Measurements from ENCODE around the gene TRIO. TPM values are rescaled to one million over a fixed set of nuclear protein-coding genes. Genes with fewer than 3 reads are reported as not detected.

Gene TRIO
- total and polyA plus RNA-seq, 2 donors (not counting 3 experiments of a cell fraction or from before 2014, with no cell fraction given), result 82.9 to 248 TPM

GRCh38 chr5:14364576-14365472 is 221.7 kb downstream of the TRIO start:
- peaks cover 3% of the 10 kb centered on the region for H4K20me1 ChIP-seq (replicated peaks; ENCODE audit: control insufficient read depth, extremely low read depth, insufficient read depth, low read length)
- H3K27me3 ChIP-seq (ENCODE audit: control insufficient read depth in 2 of 2, insufficient read depth in 2 of 2, low read length in 2 of 2), result no peaks in the 10 kb centered on the region
- CTCF ChIA-PET, result interaction anchor here (0.9 to 3.7 kb wide), 5 partner anchors 10 to 284 kb away, joined by 3 to 36 read pairs (median 5); no protein-coding TSS in a partner anchor
- no peaks in the 10 kb centered on the region for H3K9me1 ChIP-seq (replicated peaks; ENCODE audit: control insufficient read depth, extremely low read depth, insufficient read depth, low read length)
- FAIRE-seq (no peak), DNase-seq (ENCODE audit: low read depth, low spot score) (peak; percentile 9)
- POLR2A ChIA-PET, result no interaction called here
- no peak overlapping the region for H2AFZ ChIP-seq (ENCODE audit: low read depth, low read length)
- intact Hi-C loops (cut with micrococcal nuclease), result no loop called here
- peaks cover 43 to 53% of the 10 kb centered on the region in 2 experiments for H3K36me3 ChIP-seq (ENCODE audit: control insufficient read depth in 2 of 2, extremely low read depth in 1 of 2, insufficient read depth in 2 of 2, low read length in 2 of 2)
- H3K79me2 ChIP-seq (ENCODE audit: control insufficient read depth, insufficient read depth, low read length), result peaks cover 2% of the 10 kb centered on the region
- H3K4me2 ChIP-seq (ENCODE audit: insufficient read depth, low read length), result no peak overlapping the region
- TF ChIP-seq CTCF (IDR thresholded peaks at IDR 0.05; ENCODE audit: extremely low read depth in 1 of 2, insufficient read depth in 1 of 2, low read depth in 1 of 2, low read length in 2 of 2) (peak; percentile 29 to 65), MYC (IDR thresholded peaks at IDR 0.05; ENCODE audit: low read depth, low read length) (no peak), EZH2 (IDR thresholded peaks at IDR 0.05; ENCODE audit: borderline replicate concordance, low read depth, low read length, severe bottlenecking) (no peak), JUN (IDR thresholded peaks at IDR 0.05; ENCODE audit: borderline replicate concordance, insufficient read depth, insufficient read length, low read depth) (no peak)
- H3K4me1 ChIP-seq (ENCODE audit: control insufficient read depth, extremely low read depth, insufficient read depth, low read length), result no peaks in the 10 kb centered on the region
- H3K27ac ChIP-seq (ENCODE audit: insufficient read depth, low read depth, low read length), result no peak overlapping the region
- H3K9ac ChIP-seq (replicated peaks; ENCODE audit: extremely low read depth, insufficient read depth, low read length), result no peak overlapping the region
- no peaks in the 10 kb centered on the region for H3K9me3 ChIP-seq (replicated peaks; ENCODE audit: control insufficient read depth, insufficient read depth, low read length)
- BruUV-seq (replicated peaks), result no TSS peak
- no peak overlapping the region for H3K4me3 ChIP-seq (replicated peaks in 1 of 3; ENCODE audit: insufficient read depth in 1 of 3, low read depth in 1 of 3, low read length in 3 of 3)
- dilution Hi-C loops (cut with MboI; ENCODE audit: extremely low pct_ligation_motif_present, low sequenced_read_pairs), result no loop called here
